Panc1 (cell line): ENCODE results near the gene OSCAR. TPM values are rescaled to one million over a fixed set of nuclear protein-coding genes. Genes with fewer than 3 reads are reported as not detected.

ENCODE experiments used
- ATAC-seq: fragments of 200-7000 bp; cut with Tn5 transposase; 2 replicates; pipeline ENCODE4 v1.9.1; 2020; ENCODE audit warnings: mild to moderate bottlenecking, moderate library complexity
- BruUV-seq: library from RNA; stranded (reverse); fragments of 400-500 nt; replicated peaks from 2 replicates; lab custom pipeline; 2021; lab: Mats Ljungman, UMichigan
- CTCF ChIA-PET: fragments of 300-600 bp; sonication (Branson Sonifier 250); formaldehyde crosslinking; loops from one replicate; lab custom pipeline; 2022; ENCODE audit warnings: antibody characterized with exemption; lab: Charles Lee
- POLR2A ChIA-PET: fragments of 300-600 bp; sonication (Branson Sonifier 250); formaldehyde crosslinking; loops from one replicate; lab custom pipeline; 2022; ENCODE audit warnings: antibody characterized with exemption; lab: Charles Lee
- DNase-seq: peaks from one replicate; pipeline ENCODE4 v3.0.0-alpha.2; 2010; ENCODE audit warnings: low read depth, low spot score
- H3K27ac ChIP-seq: 2 replicates; pipeline ENCODE4 v1.5.1; 2011; ENCODE audit warnings: mild to moderate bottlenecking, low read length, inconsistent platforms
- H3K27me3 ChIP-seq: fragments of 200-500 bp; sonication (Bioruptor generic); 2 replicates; pipeline ENCODE4 v1.6.0; 2014; ENCODE audit warnings: low read length, inconsistent platforms; ENCODE audit not compliant: control insufficient read depth, insufficient read depth
- H3K36me3 ChIP-seq: fragments of 200-500 bp; sonication (Bioruptor generic); 2 replicates; pipeline ENCODE4 v1.5.1; 2014; ENCODE audit warnings: inconsistent platforms, mild to moderate bottlenecking, low read length, moderate library complexity; ENCODE audit not compliant: control insufficient read depth, insufficient read depth
- H3K4me1 ChIP-seq: 2 replicates; pipeline ENCODE4 v1.5.1; 2011; ENCODE audit warnings: inconsistent platforms, mild to moderate bottlenecking, low read length, moderate library complexity; ENCODE audit not compliant: control insufficient read depth, insufficient read depth
- H3K4me3 ChIP-seq, 2 experiments: 2 replicates each; pipeline ENCODE4 v1.5.1; 2011 to 2012; ENCODE audit warnings: low read depth in 2 of 2, low read length in 2 of 2, mild to moderate bottlenecking in 2 of 2, inconsistent platforms in 1 of 2, moderate library complexity in 1 of 2
- H3K9me3 ChIP-seq: fragments of 200-500 bp; sonication (Bioruptor generic); 2 replicates; pipeline ENCODE4 v1.5.1; 2014; ENCODE audit warnings: low read depth, mild to moderate bottlenecking, inconsistent platforms, low read length, moderate library complexity; ENCODE audit not compliant: control insufficient read depth, insufficient read depth
- CTCF ChIP-seq: fragments of 450-650 bp; IDR thresholded peaks from 2 replicates; pipeline ENCODE4 v1.5.1; 2017; ENCODE audit warnings: mild to moderate bottlenecking
- POLR2AphosphoS5 ChIP-seq: IDR thresholded peaks from 2 replicates; pipeline ENCODE4 v1.6.1; 2012; ENCODE audit warnings: mild to moderate bottlenecking, low read depth, low read length, moderate library complexity
- SIN3A ChIP-seq: IDR thresholded peaks from 2 replicates; pipeline ENCODE4 v1.6.1; 2012; ENCODE audit warnings: low read depth, mild to moderate bottlenecking, low read length, moderate library complexity, borderline replicate concordance; ENCODE audit not compliant: insufficient read depth
- TCF7L2 ChIP-seq: IDR thresholded peaks from 2 replicates; pipeline ENCODE4 v1.6.1; 2011; ENCODE audit warnings: mild to moderate bottlenecking, low read depth, low read length, inconsistent platforms
- in situ Hi-C: cut with HindIII; loops from 2 replicates; pipeline ENCODE4 v1.10.0; 2016; ENCODE audit warnings: low sequenced_read_pairs, low pct_unique_long_range_greater_than_20kb
- intact Hi-C: fragments of 100-400 bp; cut with micrococcal nuclease; formaldehyde crosslinking; loops from one replicate; pipeline ENCODE4 v1.10.0; 2022; ENCODE audit not compliant: unreplicated experiment
- total RNA-seq: library from RNA; stranded (reverse); gene quantifications from one replicate; pipeline ENCODE4 v1.2.1, GENCODE V29; 2021; ENCODE audit not compliant: unreplicated experiment
- TF ChIP-seq, protein P1 (sequence below), 2 experiments: IDR thresholded peaks; 2 replicates each; pipeline ENCODE4 v1.6.1; 2011 to 2012; ENCODE audit warnings: low read depth in 2 of 2, control low read depth in 1 of 2, low read length in 1 of 2, mild to moderate bottlenecking in 1 of 2, moderate library complexity in 1 of 2; ENCODE audit not compliant: insufficient read depth in 1 of 2

OSCAR gene
- total RNA-seq, 1 experiment from 2014 or later = 6.8 TPM

DNA sequence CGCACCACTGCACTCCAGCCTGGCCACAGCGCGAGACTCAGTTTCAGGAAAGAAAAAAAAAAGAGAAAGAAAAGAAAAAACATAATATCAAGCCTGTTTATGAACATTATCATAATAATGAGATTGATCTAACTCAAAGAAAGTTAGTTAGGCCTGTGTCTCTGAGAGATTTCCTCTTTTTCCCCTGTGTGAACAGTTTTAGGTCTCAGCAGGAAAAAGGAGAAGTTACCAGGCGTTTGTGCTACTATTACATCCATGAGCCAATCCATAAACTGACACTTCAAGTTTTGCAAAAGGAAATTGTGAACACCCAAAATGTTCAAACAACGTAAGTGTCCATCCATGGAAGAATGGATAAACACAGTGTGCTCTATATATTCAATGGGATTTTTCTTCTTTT, 23.3 kb downstream of the OSCAR start:
- ChIA-PET POLR2A (interaction anchor here (0.7 kb wide), 1 partner anchor 98 kb away, joined by 12 read pairs; no protein-coding TSS in a partner anchor), CTCF (interaction anchor here (0.7 kb wide), 2 partner anchors 19 to 286 kb away, joined by 6 to 14 read pairs; no protein-coding TSS in a partner anchor)
- Histone ChIP-seq H3K27me3 (no peaks in the 10 kb centered on the region), H3K4me1 (no peaks in the 10 kb centered on the region), H3K9me3 (peaks cover 8% of the 10 kb centered on the region), H3K4me3 (no peak overlapping the region), H3K36me3 (no peaks in the 10 kb centered on the region), H3K27ac (no peak overlapping the region)
- in situ Hi-C loops = no loop called here
- intact Hi-C loops = no loop called here
- BruUV-seq = no TSS peak
- TF ChIP-seq TCF7L2 = no peak
- no peak for TF ChIP-seq SIN3A
- no peak for TF ChIP-seq CTCF
- TF ChIP-seq, protein P1, sequence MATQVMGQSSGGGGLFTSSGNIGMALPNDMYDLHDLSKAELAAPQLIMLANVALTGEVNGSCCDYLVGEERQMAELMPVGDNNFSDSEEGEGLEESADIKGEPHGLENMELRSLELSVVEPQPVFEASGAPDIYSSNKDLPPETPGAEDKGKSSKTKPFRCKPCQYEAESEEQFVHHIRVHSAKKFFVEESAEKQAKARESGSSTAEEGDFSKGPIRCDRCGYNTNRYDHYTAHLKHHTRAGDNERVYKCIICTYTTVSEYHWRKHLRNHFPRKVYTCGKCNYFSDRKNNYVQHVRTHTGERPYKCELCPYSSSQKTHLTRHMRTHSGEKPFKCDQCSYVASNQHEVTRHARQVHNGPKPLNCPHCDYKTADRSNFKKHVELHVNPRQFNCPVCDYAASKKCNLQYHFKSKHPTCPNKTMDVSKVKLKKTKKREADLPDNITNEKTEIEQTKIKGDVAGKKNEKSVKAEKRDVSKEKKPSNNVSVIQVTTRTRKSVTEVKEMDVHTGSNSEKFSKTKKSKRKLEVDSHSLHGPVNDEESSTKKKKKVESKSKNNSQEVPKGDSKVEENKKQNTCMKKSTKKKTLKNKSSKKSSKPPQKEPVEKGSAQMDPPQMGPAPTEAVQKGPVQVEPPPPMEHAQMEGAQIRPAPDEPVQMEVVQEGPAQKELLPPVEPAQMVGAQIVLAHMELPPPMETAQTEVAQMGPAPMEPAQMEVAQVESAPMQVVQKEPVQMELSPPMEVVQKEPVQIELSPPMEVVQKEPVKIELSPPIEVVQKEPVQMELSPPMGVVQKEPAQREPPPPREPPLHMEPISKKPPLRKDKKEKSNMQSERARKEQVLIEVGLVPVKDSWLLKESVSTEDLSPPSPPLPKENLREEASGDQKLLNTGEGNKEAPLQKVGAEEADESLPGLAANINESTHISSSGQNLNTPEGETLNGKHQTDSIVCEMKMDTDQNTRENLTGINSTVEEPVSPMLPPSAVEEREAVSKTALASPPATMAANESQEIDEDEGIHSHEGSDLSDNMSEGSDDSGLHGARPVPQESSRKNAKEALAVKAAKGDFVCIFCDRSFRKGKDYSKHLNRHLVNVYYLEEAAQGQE (IDR thresholded peaks at IDR 0.05; ENCODE audit: insufficient read depth in 1 of 2, low read depth in 2 of 2, low read length in 1 of 2) = no peak
- no peak for TF ChIP-seq POLR2AphosphoS5
- ATAC-seq (no peak), DNase-seq (no peak)

GRCh38 chr19:54074851-54075250, 25.8 kb downstream of the OSCAR start:
- CTCF ChIA-PET = no interaction called here
- no peak overlapping the region for H3K27ac ChIP-seq
- H3K27me3 ChIP-seq = no peaks in the 10 kb centered on the region
- no peak for DNase-seq
- H3K4me3 ChIP-seq = no peak overlapping the region
- no peak for TF ChIP-seq CTCF
- no peak for TF ChIP-seq POLR2AphosphoS5
- TF ChIP-seq, protein P1 (IDR thresholded peaks at IDR 0.05; ENCODE audit: insufficient read depth in 1 of 2, low read depth in 2 of 2, low read length in 1 of 2) = no peak
- no peak for TF ChIP-seq TCF7L2
- TF ChIP-seq SIN3A = no peak
- intact Hi-C loops (no loop called here), in situ Hi-C loops (no loop called here)
- H3K4me1 ChIP-seq = no peaks in the 10 kb centered on the region
- no peaks in the 10 kb centered on the region for H3K36me3 ChIP-seq
- no peak for ATAC-seq
- H3K9me3 ChIP-seq = no peaks in the 10 kb centered on the region
- POLR2A ChIA-PET = no interaction called here
- BruUV-seq = no TSS peak
